ENCODE measurements around the gene PMM2. TPM values are rescaled to one million over a fixed set of nuclear protein-coding genes. Genes with fewer than 3 reads are reported as not detected.

The PMM2 gene
- total RNA-seq, 1 donor: 34.7 TPM

- TF ChIP-seq, protein P1, sequence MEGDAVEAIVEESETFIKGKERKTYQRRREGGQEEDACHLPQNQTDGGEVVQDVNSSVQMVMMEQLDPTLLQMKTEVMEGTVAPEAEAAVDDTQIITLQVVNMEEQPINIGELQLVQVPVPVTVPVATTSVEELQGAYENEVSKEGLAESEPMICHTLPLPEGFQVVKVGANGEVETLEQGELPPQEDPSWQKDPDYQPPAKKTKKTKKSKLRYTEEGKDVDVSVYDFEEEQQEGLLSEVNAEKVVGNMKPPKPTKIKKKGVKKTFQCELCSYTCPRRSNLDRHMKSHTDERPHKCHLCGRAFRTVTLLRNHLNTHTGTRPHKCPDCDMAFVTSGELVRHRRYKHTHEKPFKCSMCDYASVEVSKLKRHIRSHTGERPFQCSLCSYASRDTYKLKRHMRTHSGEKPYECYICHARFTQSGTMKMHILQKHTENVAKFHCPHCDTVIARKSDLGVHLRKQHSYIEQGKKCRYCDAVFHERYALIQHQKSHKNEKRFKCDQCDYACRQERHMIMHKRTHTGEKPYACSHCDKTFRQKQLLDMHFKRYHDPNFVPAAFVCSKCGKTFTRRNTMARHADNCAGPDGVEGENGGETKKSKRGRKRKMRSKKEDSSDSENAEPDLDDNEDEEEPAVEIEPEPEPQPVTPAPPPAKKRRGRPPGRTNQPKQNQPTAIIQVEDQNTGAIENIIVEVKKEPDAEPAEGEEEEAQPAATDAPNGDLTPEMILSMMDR (IDR thresholded peaks at IDR 0.05; ENCODE audit: insufficient read depth, low read length): no peak
- DNase-seq (ENCODE audit: low read depth): no peak
Observed at GRCh38 chr16:8816967-8817655, 19.5 kb downstream of the PMM2 start.

GRCh38 chr16:8818504-8819270 is 21.0 kb downstream of the PMM2 start:
- H3K4me3 ChIP-seq (ENCODE audit: low read depth, low read length): no peak overlapping the region
- TF ChIP-seq, protein P1 (IDR thresholded peaks at IDR 0.05; ENCODE audit: insufficient read depth, low read length): no peak
- DNase-seq (ENCODE audit: low read depth): no peak

More at GRCh38 chr16:8816967-8817655, 19.5 kb downstream of the PMM2 start:
- no peak overlapping the region for H3K4me3 ChIP-seq (ENCODE audit: low read depth, low read length)

DNA sequence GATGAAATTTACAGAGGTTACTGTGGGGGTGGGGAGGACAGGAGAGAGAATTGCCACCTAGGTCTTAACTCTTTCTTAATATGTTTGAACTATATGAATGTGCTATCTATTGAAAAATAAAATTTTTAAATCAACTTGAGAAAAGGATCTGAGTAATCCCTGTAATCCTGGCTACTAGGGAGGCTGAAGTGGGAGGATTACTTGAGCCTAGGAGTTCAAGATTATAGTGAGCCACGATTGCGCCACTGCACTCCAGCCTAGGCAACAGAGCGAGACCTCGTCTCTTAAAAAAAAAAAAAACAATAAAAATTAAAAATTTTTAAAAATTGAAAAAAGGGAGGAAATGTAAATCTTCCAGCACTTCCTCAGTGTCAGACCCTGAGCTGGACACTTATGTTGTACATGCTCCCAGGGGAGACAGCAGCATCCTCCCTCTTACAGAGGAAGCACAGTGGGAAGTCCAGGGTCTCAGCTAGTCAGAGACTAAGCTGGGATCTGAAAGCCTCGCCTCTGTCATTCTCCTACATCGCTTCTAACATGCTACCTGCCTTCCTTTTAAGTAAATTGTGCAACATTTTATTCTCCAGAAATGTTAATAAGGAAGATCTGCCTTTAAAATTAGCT is 21.9 kb downstream of the PMM2 start:
- no peak for DNase-seq (ENCODE audit: low read depth)
- TF ChIP-seq, protein P1 (IDR thresholded peaks at IDR 0.05; ENCODE audit: insufficient read depth, low read length): no peak
- no peak overlapping the region for H3K4me3 ChIP-seq (ENCODE audit: low read depth, low read length)

DNA sequence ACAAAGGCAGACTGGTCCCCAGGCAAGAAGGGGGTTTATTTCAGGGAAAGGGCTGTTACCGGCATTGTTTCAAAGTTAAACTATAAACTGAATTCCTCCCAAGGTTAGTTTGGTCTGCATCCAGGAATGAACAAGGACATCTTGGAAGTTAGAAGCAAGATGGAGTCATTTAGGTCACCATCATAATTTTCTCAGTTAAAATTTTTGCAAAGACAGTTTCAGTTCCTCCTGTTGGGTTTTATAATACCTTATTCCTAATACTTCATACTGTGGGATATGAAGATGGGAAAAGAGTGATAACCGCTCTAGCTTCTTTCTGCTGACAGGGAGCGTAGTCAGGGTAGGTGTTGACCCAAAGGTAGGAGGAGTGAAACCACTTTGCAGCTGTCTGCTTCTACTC is 24.8 kb downstream of the PMM2 start:
- DNase-seq (ENCODE audit: low read depth): no peak
- H3K4me3 ChIP-seq (ENCODE audit: low read depth, low read length): no peak overlapping the region
- TF ChIP-seq, protein P1 (IDR thresholded peaks at IDR 0.05; ENCODE audit: insufficient read depth, low read length): no peak

DNA sequence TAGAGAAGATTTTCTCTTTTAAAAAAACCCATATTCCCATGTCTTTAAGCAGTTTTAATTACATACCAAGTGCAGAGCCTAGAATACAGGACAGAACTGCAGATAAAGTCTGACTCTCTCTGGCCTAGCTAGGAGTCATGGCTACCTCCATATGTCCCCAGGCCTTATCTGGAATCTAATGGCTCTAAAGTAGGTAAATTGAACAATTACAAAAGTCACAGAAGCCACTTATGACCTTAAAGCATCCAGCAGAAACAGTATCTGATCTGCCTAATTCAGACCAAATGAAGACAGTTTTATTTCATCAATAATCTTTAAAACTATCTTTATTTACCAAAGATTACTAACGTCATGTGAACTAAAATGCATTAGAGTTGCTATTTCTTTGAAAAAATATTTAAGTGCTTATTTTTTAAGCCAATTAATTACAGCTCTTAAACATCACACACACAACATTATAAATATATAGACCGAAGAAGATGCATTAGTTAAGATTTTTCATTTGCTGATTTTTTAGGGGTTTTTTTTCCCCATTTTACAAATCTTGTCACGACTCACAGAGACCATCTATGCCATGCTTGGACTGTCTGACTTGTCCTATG is 28.7 kb downstream of the PMM2 start:
- TF ChIP-seq, protein P1 (IDR thresholded peaks at IDR 0.05; ENCODE audit: insufficient read depth, low read length): no peak

DNA sequence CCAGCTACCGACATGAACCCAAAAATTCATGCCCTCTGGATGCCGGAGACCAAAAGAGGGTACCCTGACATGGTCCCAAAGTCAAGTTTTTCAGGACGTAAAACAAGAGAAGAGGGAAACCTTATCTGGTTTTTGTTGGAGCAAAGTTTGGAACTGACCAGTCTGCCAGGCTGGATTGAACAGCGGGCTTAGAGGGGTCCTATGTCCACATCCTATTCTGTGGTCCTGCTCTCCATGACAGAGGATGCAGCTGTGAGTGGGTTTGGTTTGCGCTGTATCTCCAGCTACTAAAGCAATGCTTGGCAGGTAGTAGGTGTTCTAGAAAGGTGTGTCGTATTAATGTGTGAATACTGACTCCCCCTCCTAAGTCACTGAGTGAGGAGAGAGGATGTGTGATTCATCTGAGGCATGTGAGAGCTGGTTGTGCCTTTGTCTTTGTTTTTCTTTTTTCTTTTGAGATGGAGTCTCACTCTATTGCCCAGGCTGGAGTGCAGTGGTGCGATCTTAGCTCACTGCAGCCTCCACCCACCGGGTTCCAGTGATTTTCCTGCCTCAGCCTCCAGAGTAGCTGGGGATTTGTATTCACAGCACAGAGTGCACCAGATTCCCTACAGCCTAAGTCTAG is 31.0 kb downstream of the PMM2 start:
- no peak for DNase-seq (ENCODE audit: low read depth)
- TF ChIP-seq, protein P1 (IDR thresholded peaks at IDR 0.05; ENCODE audit: insufficient read depth, low read length): no peak
- H3K4me3 ChIP-seq (ENCODE audit: low read depth, low read length): no peak overlapping the region

More for the DNA sequence above, 28.7 kb downstream of the PMM2 start:
- no peak overlapping the region for H3K4me3 ChIP-seq (ENCODE audit: low read depth, low read length)
- no peak for DNase-seq (ENCODE audit: low read depth)
